ENCODE data around the gene NTN1. TPM values are rescaled to one million over a fixed set of nuclear protein-coding genes. Genes with fewer than 3 reads are reported as not detected.

Gene NTN1
- polyA plus RNA-seq, 1 donor from 2014 or later: 16.2 TPM

DNA sequence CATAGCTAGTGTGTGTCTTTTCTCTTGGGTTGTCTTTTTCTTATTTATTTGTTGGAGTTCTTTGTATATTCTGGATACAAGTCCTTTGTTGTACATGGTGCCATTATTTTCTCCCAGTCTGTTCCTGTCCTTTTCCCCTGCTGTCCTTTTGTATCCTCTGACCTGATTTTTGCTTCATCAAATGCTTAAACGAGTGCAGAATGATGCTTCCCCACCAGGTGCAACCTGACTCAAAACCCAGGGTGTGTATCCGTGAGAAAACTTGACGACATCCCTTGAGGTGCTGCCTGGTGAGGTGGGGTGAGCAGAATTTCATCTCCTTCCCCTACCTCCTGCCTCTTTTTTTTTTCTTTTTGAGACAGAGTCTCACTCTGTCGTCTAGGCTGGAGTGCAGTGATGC is 88.6 kb downstream of the NTN1 start:
- Histone ChIP-seq H3K27ac (ENCODE audit: low read length) (no peak overlapping the region), H4K20me1 (ENCODE audit: insufficient read depth) (no peaks in the 10 kb centered on the region), H2AFZ (ENCODE audit: low read depth, low read length) (no peak overlapping the region), H3K9me2 (ENCODE audit: insufficient read depth, low read length) (no peaks in the 10 kb centered on the region), H3K4me2 (ENCODE audit: low read length) (no peak overlapping the region), H3K36me3 (ENCODE audit: insufficient read depth, low read length) (no peaks in the 10 kb centered on the region), H3K79me2 (replicated peaks; ENCODE audit: insufficient read depth, low read length) (no peaks in the 10 kb centered on the region), H3K4me3 (ENCODE audit: low read length) (no peak overlapping the region), H3F3A (ENCODE audit: insufficient read depth, low read length, poor library complexity, severe bottlenecking) (no peaks in the 10 kb centered on the region), H3K9me3 (ENCODE audit: low read length) (no peaks in the 10 kb centered on the region), H3K9ac (ENCODE audit: low read length) (no peak overlapping the region), H3K27me3 (ENCODE audit: insufficient read depth, low read depth, low read length) (no peaks in the 10 kb centered on the region)
- TF ChIP-seq EZH2 (IDR thresholded peaks at IDR 0.05; ENCODE audit: borderline replicate concordance, insufficient read depth, low read length, poor library complexity, severe bottlenecking) (no peak), RAD21 (conservative IDR thresholded peaks at IDR 0.05) (no peak), TAF1 (IDR thresholded peaks at IDR 0.05; ENCODE audit: low read depth) (no peak), SMC3 (conservative IDR thresholded peaks at IDR 0.05; ENCODE audit: poor library complexity) (no peak), MXI1 (conservative IDR thresholded peaks at IDR 0.05; ENCODE audit: poor library complexity, severe bottlenecking) (no peak), POLR2AphosphoS5 (IDR thresholded peaks at IDR 0.05) (no peak), EP300 (conservative IDR thresholded peaks at IDR 0.05; ENCODE audit: poor library complexity, severe bottlenecking) (no peak)
- TF ChIP-seq, protein P1, sequence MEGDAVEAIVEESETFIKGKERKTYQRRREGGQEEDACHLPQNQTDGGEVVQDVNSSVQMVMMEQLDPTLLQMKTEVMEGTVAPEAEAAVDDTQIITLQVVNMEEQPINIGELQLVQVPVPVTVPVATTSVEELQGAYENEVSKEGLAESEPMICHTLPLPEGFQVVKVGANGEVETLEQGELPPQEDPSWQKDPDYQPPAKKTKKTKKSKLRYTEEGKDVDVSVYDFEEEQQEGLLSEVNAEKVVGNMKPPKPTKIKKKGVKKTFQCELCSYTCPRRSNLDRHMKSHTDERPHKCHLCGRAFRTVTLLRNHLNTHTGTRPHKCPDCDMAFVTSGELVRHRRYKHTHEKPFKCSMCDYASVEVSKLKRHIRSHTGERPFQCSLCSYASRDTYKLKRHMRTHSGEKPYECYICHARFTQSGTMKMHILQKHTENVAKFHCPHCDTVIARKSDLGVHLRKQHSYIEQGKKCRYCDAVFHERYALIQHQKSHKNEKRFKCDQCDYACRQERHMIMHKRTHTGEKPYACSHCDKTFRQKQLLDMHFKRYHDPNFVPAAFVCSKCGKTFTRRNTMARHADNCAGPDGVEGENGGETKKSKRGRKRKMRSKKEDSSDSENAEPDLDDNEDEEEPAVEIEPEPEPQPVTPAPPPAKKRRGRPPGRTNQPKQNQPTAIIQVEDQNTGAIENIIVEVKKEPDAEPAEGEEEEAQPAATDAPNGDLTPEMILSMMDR (IDR thresholded peaks at IDR 0.05; ENCODE audit: poor library complexity, severe bottlenecking): no peak
- TF ChIP-seq, protein P2, sequence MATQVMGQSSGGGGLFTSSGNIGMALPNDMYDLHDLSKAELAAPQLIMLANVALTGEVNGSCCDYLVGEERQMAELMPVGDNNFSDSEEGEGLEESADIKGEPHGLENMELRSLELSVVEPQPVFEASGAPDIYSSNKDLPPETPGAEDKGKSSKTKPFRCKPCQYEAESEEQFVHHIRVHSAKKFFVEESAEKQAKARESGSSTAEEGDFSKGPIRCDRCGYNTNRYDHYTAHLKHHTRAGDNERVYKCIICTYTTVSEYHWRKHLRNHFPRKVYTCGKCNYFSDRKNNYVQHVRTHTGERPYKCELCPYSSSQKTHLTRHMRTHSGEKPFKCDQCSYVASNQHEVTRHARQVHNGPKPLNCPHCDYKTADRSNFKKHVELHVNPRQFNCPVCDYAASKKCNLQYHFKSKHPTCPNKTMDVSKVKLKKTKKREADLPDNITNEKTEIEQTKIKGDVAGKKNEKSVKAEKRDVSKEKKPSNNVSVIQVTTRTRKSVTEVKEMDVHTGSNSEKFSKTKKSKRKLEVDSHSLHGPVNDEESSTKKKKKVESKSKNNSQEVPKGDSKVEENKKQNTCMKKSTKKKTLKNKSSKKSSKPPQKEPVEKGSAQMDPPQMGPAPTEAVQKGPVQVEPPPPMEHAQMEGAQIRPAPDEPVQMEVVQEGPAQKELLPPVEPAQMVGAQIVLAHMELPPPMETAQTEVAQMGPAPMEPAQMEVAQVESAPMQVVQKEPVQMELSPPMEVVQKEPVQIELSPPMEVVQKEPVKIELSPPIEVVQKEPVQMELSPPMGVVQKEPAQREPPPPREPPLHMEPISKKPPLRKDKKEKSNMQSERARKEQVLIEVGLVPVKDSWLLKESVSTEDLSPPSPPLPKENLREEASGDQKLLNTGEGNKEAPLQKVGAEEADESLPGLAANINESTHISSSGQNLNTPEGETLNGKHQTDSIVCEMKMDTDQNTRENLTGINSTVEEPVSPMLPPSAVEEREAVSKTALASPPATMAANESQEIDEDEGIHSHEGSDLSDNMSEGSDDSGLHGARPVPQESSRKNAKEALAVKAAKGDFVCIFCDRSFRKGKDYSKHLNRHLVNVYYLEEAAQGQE (IDR thresholded peaks at IDR 0.05; ENCODE audit: borderline replicate concordance): no peak

DNA sequence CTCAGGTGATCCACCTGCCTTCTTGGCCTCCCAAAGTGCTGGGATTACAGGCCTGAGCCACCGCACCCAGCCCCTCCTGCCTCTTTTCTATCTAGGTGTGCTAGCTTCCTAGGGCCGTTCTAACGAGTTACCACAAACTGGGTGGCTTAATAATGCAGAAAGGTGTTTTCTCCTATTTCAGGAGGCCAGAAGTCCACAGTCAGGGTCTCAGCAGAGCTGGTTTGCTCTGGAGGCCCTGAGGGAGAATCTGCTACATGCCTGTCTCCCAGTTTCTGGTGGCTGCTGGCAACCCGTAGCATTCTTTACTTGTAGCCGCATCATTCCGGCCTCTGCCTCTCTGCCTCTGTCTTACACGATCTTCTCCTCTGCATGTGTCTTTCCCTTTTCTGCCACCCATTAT is 89.2 kb downstream of the NTN1 start:
- Histone ChIP-seq H3K9me2 (ENCODE audit: insufficient read depth, low read length) (no peaks in the 10 kb centered on the region), H3K27me3 (ENCODE audit: insufficient read depth, low read depth, low read length) (no peaks in the 10 kb centered on the region), H3K9me3 (ENCODE audit: low read length) (no peaks in the 10 kb centered on the region), H4K20me1 (ENCODE audit: insufficient read depth) (no peaks in the 10 kb centered on the region), H3K36me3 (ENCODE audit: insufficient read depth, low read length) (no peaks in the 10 kb centered on the region), H3K27ac (ENCODE audit: low read length) (no peak overlapping the region), H2AFZ (ENCODE audit: low read depth, low read length) (no peak overlapping the region), H3K9ac (ENCODE audit: low read length) (no peak overlapping the region), H3F3A (ENCODE audit: insufficient read depth, low read length, poor library complexity, severe bottlenecking) (no peaks in the 10 kb centered on the region), H3K4me2 (ENCODE audit: low read length) (no peak overlapping the region), H3K79me2 (replicated peaks; ENCODE audit: insufficient read depth, low read length) (no peaks in the 10 kb centered on the region), H3K4me3 (ENCODE audit: low read length) (no peak overlapping the region)
- no peak for TF ChIP-seq SMC3 (conservative IDR thresholded peaks at IDR 0.05; ENCODE audit: poor library complexity)
- no peak for TF ChIP-seq EZH2 (IDR thresholded peaks at IDR 0.05; ENCODE audit: borderline replicate concordance, insufficient read depth, low read length, poor library complexity, severe bottlenecking)
- TF ChIP-seq, protein P1 (IDR thresholded peaks at IDR 0.05; ENCODE audit: poor library complexity, severe bottlenecking): no peak
- TF ChIP-seq RAD21 (conservative IDR thresholded peaks at IDR 0.05): no peak
- no peak for TF ChIP-seq TAF1 (IDR thresholded peaks at IDR 0.05; ENCODE audit: low read depth)
- TF ChIP-seq EP300 (conservative IDR thresholded peaks at IDR 0.05; ENCODE audit: poor library complexity, severe bottlenecking): no peak
- no peak for TF ChIP-seq MXI1 (conservative IDR thresholded peaks at IDR 0.05; ENCODE audit: poor library complexity, severe bottlenecking)
- TF ChIP-seq, protein P2 (IDR thresholded peaks at IDR 0.05; ENCODE audit: borderline replicate concordance): no peak
- TF ChIP-seq POLR2AphosphoS5 (IDR thresholded peaks at IDR 0.05): no peak

Measured in neural cell (in vitro differentiated cells).